Trophoblast cell (in vitro differentiated cells and primary cell): Measurements from ENCODE around the gene PAM.

Source experiments
- DNase-seq, 2 donors: peaks; one replicate each; pipeline ENCODE4 v3.0.0-alpha.2; 2016
- H2AFZ ChIP-seq: 2 replicates; pipeline ENCODE4 v1.6.1; 2013; ENCODE audit warnings: low read length, moderate library complexity, mild to moderate bottlenecking; ENCODE audit not compliant: insufficient read depth, poor library complexity
- H2AK5ac ChIP-seq: 2 replicates; pipeline ENCODE4 v1.6.1; 2013; ENCODE audit warnings: mild to moderate bottlenecking, low read length
- H2BK120ac ChIP-seq: 2 replicates; pipeline ENCODE4 v1.6.1; 2013; ENCODE audit warnings: low read length, mild to moderate bottlenecking, moderate library complexity; ENCODE audit not compliant: insufficient read depth, poor library complexity
- H2BK12ac ChIP-seq: 2 replicates; pipeline ENCODE4 v1.6.1; 2013; ENCODE audit warnings: mild to moderate bottlenecking, low read length, moderate library complexity
- H2BK5ac ChIP-seq: 2 replicates; pipeline ENCODE4 v1.6.1; 2013; ENCODE audit warnings: low read length, low read depth, moderate library complexity, mild to moderate bottlenecking; ENCODE audit not compliant: poor library complexity
- H3K14ac ChIP-seq: 2 replicates; pipeline ENCODE4 v1.6.1; 2013; ENCODE audit warnings: mild to moderate bottlenecking, low read length
- H3K18ac ChIP-seq: 2 replicates; pipeline ENCODE4 v1.6.1; 2013; ENCODE audit warnings: mild to moderate bottlenecking, low read length
- H3K23ac ChIP-seq: 2 replicates; pipeline ENCODE4 v1.6.1; 2013; ENCODE audit warnings: low read length
- H3K27ac ChIP-seq: 2 replicates; pipeline ENCODE4 v1.5.1; 2013; ENCODE audit warnings: low read depth, mild to moderate bottlenecking, inconsistent platforms, low read length, moderate library complexity
- H3K27me3 ChIP-seq: 2 replicates; pipeline ENCODE4 v1.6.1; 2013; ENCODE audit warnings: inconsistent platforms, mild to moderate bottlenecking, low read length, moderate library complexity; ENCODE audit not compliant: insufficient read depth
- H3K36me3 ChIP-seq, 2 experiments: 1 replicate in 1 of 2; 2 replicates in 1 of 2; pipeline ENCODE4 v1.6.1; 2013; ENCODE audit warnings: low read length in 2 of 2, mild to moderate bottlenecking in 2 of 2, moderate library complexity in 1 of 2; ENCODE audit not compliant: insufficient read depth in 2 of 2, control insufficient read depth in 1 of 2
- H3K4ac ChIP-seq: 2 replicates; pipeline ENCODE4 v1.6.1; 2013; ENCODE audit warnings: low read depth, mild to moderate bottlenecking, low read length, moderate library complexity
- H3K4me1 ChIP-seq, 2 experiments: 1 replicate in 1 of 2; 2 replicates in 1 of 2; pipeline ENCODE4 v1.6.1; 2013; ENCODE audit warnings: low read length in 2 of 2, mild to moderate bottlenecking in 2 of 2, moderate library complexity in 1 of 2; ENCODE audit not compliant: insufficient read depth in 2 of 2, control insufficient read depth in 1 of 2
- H3K4me2 ChIP-seq: 2 replicates; pipeline ENCODE4 v1.6.1; 2013; ENCODE audit warnings: inconsistent platforms, mild to moderate bottlenecking, low read length, moderate library complexity
- H3K4me3 ChIP-seq: 2 replicates; pipeline ENCODE4 v1.5.1; 2013; ENCODE audit warnings: mild to moderate bottlenecking, low read depth, low read length, inconsistent platforms
- H3K79me1 ChIP-seq: one replicate; pipeline ENCODE4 v1.6.1; 2013; ENCODE audit warnings: low read length
- H3K79me2 ChIP-seq: 2 replicates; pipeline ENCODE4 v1.6.1; 2013; ENCODE audit warnings: low read length, mild to moderate bottlenecking; ENCODE audit not compliant: control insufficient read depth, insufficient read depth, poor library complexity
- H3K9ac ChIP-seq: 2 replicates; pipeline ENCODE4 v1.6.1; 2013; ENCODE audit warnings: mild to moderate bottlenecking, low read length
- H3K9me3 ChIP-seq: 2 replicates; pipeline ENCODE4 v1.6.1; 2013; ENCODE audit warnings: low read depth, mild to moderate bottlenecking, control low read depth, inconsistent platforms, low read length; ENCODE audit not compliant: insufficient read depth
- H4K12ac ChIP-seq: 2 replicates; pipeline ENCODE4 v1.6.1; 2013; ENCODE audit warnings: low read depth, mild to moderate bottlenecking, low read length, moderate library complexity
- H4K8ac ChIP-seq: 2 replicates; pipeline ENCODE4 v1.6.1; 2013; ENCODE audit warnings: low read depth, mild to moderate bottlenecking, low read length, moderate library complexity
- H4K91ac ChIP-seq: one replicate; pipeline ENCODE4 v1.6.1; 2013; ENCODE audit warnings: low read depth, mild to moderate bottlenecking, low read length, moderate library complexity
- WGBS: extraction: QIAGEN DNeasy Blood & Tissue Kit; methylation state at CpG from one replicate; pipeline ENCODE4 v1.1.7; 2013; ENCODE audit warnings: missing lambda C conversion rate; ENCODE audit not compliant: insufficient read length, insufficient coverage; ENCODE audit errors: extremely low coverage; 5-methylcytosine and 5-hydroxymethylcytosine counted together

PAM gene

DNA sequence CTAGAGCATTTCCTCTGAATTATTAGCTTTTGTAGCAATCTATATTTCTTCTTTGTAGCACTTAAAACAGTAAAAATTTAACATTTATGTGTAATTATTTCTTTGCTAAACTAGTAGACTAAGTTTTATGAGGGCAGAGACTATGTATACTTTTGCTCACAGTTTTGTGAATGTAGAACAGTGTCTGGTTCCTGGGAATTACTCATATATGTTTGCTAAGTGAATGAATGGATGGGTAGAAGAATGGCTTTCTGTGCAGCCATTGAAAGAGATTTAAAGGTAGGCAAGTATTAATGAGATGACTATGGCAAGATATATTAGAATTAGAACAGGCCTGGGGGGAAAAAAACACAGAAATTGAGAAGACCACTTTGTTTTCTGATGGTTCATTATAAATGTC lies 140.1 kb downstream of the PAM start:
- H3K36me3 ChIP-seq = no peaks in the 10 kb centered on the region
- H2AK5ac ChIP-seq = no peak overlapping the region
- H4K91ac ChIP-seq = no peak overlapping the region

GRCh38 chr5:102895976-102896375 lies 140.9 kb downstream of the PAM start:
- Histone ChIP-seq H4K91ac (no peak overlapping the region), H3K27me3 (no peaks in the 10 kb centered on the region), H3K14ac (no peak overlapping the region), H3K4ac (no peak overlapping the region), H2AK5ac (no peak overlapping the region), H3K36me3 (no peaks in the 10 kb centered on the region), H3K79me1 (no peaks in the 10 kb centered on the region), H3K27ac (no peak overlapping the region), H3K23ac (no peak overlapping the region), H3K4me2 (no peak overlapping the region), H3K4me1 (no peaks in the 10 kb centered on the region), H3K79me2 (no peaks in the 10 kb centered on the region), H4K8ac (no peak overlapping the region), H3K4me3 (no peak overlapping the region), H3K18ac (no peak overlapping the region), H2AFZ (no peak overlapping the region), H3K9ac (no peak overlapping the region), H2BK120ac (no peak overlapping the region), H4K12ac (no peak overlapping the region), H3K9me3 (no peaks in the 10 kb centered on the region), H2BK5ac (no peak overlapping the region), H2BK12ac (no peak overlapping the region)
- WGBS = no CpG with 5 or more reads among the region's 6 CpGs
- peak; percentile 38 to 70 for DNase-seq

More for the DNA sequence above, 140.1 kb downstream of the PAM start:
- no peak overlapping the region for H2BK5ac ChIP-seq
- no peak overlapping the region for H4K12ac ChIP-seq
- H3K23ac ChIP-seq = no peak overlapping the region
- no peak overlapping the region for H3K27ac ChIP-seq
- no peaks in the 10 kb centered on the region for H3K79me2 ChIP-seq
- H3K4me1 ChIP-seq = no peaks in the 10 kb centered on the region
- no peak overlapping the region for H3K4me2 ChIP-seq
- no peak overlapping the region for H3K18ac ChIP-seq
- H3K4ac ChIP-seq = no peak overlapping the region
- H4K8ac ChIP-seq = no peak overlapping the region
- no peak for DNase-seq
- H3K4me3 ChIP-seq = no peak overlapping the region
- no peak overlapping the region for H2AFZ ChIP-seq
- no peaks in the 10 kb centered on the region for H3K27me3 ChIP-seq
- no peak overlapping the region for H3K9ac ChIP-seq
- no peak overlapping the region for H3K14ac ChIP-seq
- no peak overlapping the region for H2BK12ac ChIP-seq
- no peaks in the 10 kb centered on the region for H3K9me3 ChIP-seq
- no peak overlapping the region for H2BK120ac ChIP-seq
- no peaks in the 10 kb centered on the region for H3K79me1 ChIP-seq

DNA sequence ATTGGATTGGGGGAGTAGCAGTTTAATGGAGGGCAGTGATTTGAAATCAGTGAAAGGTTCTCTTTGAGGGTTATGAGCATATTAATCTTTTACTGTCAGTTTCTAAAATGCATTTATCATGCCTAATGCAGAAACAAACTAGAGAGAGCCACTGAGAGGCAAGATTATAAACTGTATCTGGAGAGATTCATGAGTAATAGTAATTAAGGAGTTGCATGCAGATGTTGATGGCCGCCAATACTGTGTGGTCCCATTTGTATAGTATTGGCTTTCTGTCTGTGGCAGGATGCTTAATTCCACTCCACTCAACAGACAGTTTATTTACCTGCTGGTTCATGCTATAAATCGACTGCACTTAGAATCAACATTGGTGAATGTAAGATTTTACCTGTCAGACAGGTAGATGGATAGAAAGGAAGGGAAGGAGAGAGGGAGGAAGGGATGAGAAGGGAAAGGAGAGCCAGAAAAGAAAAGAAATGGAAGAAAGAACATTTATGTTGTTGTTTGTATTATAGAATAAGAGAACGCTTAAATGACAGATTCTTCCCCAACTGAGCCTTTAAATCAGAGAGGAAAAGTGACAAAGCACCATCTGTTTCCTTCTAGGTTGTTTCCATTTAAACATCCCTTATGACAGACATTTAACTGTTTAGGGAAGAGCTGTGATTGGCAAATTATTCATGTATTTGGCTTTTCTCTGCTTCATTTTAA lies 146.5 kb downstream of the PAM start:
- H4K12ac ChIP-seq = no peak overlapping the region
- H2BK120ac ChIP-seq = no peak overlapping the region
- no peaks in the 10 kb centered on the region for H3K79me1 ChIP-seq
- DNase-seq = no peak
- no peak overlapping the region for H3K23ac ChIP-seq
- no peak overlapping the region for H4K91ac ChIP-seq
- no peak overlapping the region for H2BK5ac ChIP-seq
- WGBS = no CpG with 5 or more reads among the region's 3 CpGs
- no peaks in the 10 kb centered on the region for H3K79me2 ChIP-seq
- no peak overlapping the region for H3K14ac ChIP-seq
- no peaks in the 10 kb centered on the region for H3K4me1 ChIP-seq
- no peak overlapping the region for H3K27ac ChIP-seq
- no peaks in the 10 kb centered on the region for H3K27me3 ChIP-seq
- no peak overlapping the region for H3K4me3 ChIP-seq
- no peaks in the 10 kb centered on the region for H3K9me3 ChIP-seq
- H3K4ac ChIP-seq = no peak overlapping the region
- H2BK12ac ChIP-seq = no peak overlapping the region
- H3K9ac ChIP-seq = no peak overlapping the region
- no peaks in the 10 kb centered on the region for H3K36me3 ChIP-seq
- no peak overlapping the region for H3K4me2 ChIP-seq
- no peak overlapping the region for H3K18ac ChIP-seq
- no peak overlapping the region for H2AK5ac ChIP-seq
- no peak overlapping the region for H4K8ac ChIP-seq
- H2AFZ ChIP-seq = no peak overlapping the region

GRCh38 chr5:102902135-102902448 lies 147.0 kb downstream of the PAM start:
- H2AFZ ChIP-seq = no peak overlapping the region
- H3K9ac ChIP-seq = no peak overlapping the region
- no peak overlapping the region for H4K8ac ChIP-seq

More at GRCh38 chr5:102902135-102902448, 147.0 kb downstream of the PAM start:
- H3K4me3 ChIP-seq = no peak overlapping the region
- no peak overlapping the region for H3K18ac ChIP-seq
- no peaks in the 10 kb centered on the region for H3K79me2 ChIP-seq
- DNase-seq = no peak
- H3K23ac ChIP-seq = no peak overlapping the region
- no peak overlapping the region for H2AK5ac ChIP-seq
- no peaks in the 10 kb centered on the region for H3K9me3 ChIP-seq
- H3K27me3 ChIP-seq = no peaks in the 10 kb centered on the region
- no peak overlapping the region for H4K91ac ChIP-seq
- H3K4ac ChIP-seq = no peak overlapping the region
- H2BK12ac ChIP-seq = no peak overlapping the region
- no peak overlapping the region for H3K14ac ChIP-seq
- no peaks in the 10 kb centered on the region for H3K36me3 ChIP-seq
- no peak overlapping the region for H4K12ac ChIP-seq
- no peaks in the 10 kb centered on the region for H3K79me1 ChIP-seq
- no peaks in the 10 kb centered on the region for H3K4me1 ChIP-seq
- H2BK5ac ChIP-seq = no peak overlapping the region
- no peak overlapping the region for H3K27ac ChIP-seq
- H2BK120ac ChIP-seq = no peak overlapping the region
- no peak overlapping the region for H3K4me2 ChIP-seq
